ENCODE data around the gene GAB2.

GAB2 gene

GRCh38 chr11:78339483-78339882, 78.1 kb downstream of the GAB2 start:
- no peak for DNase-seq

GRCh38 chr11:78338702-78339101, 78.9 kb downstream of the GAB2 start:
- DNase-seq: no peak

GRCh38 chr11:78338138-78338537, 79.5 kb downstream of the GAB2 start:
- DNase-seq: peak; percentile 44

GRCh38 chr11:78337554-78337924, 80.1 kb downstream of the GAB2 start:
- DNase-seq: no peak

GRCh38 chr11:78336877-78337553, 80.6 kb downstream of the GAB2 start:
- DNase-seq: no peak

- no peak for DNase-seq
Measured at GRCh38 chr11:78334109-78334508, 83.5 kb downstream of the GAB2 start.

- DNase-seq: no peak
Measured at GRCh38 chr11:78332872-78333271, 84.7 kb downstream of the GAB2 start.

- DNase-seq: no peak
Measured at GRCh38 chr11:78332174-78332866, 85.3 kb downstream of the GAB2 start.

GRCh38 chr11:78331711-78332110, 85.9 kb downstream of the GAB2 start:
- no peak for DNase-seq

GRCh38 chr11:78330361-78330760, 87.3 kb downstream of the GAB2 start:
- no peak for DNase-seq

GRCh38 chr11:78327945-78328344, 89.7 kb downstream of the GAB2 start:
- DNase-seq: no peak

- DNase-seq: no peak
Measured at GRCh38 chr11:78325274-78325781, 92.3 kb downstream of the GAB2 start.

- DNase-seq: no peak
Measured at GRCh38 chr11:78323363-78323762, 94.3 kb downstream of the GAB2 start.

- DNase-seq: peak; percentile 31
Measured at GRCh38 chr11:78319453-78319955, 98.1 kb downstream of the GAB2 start.

GRCh38 chr11:78318321-78319114, 99.1 kb downstream of the GAB2 start:
- DNase-seq: no peak

- no peak for DNase-seq
Measured at GRCh38 chr11:78315724-78316123, 101.9 kb downstream of the GAB2 start.

- no peak for DNase-seq
Measured at GRCh38 chr11:78314762-78315161, 102.9 kb downstream of the GAB2 start.

- no peak for DNase-seq
Measured at GRCh38 chr11:78313898-78314297, 103.7 kb downstream of the GAB2 start.

GRCh38 chr11:78313181-78313795, 104.3 kb downstream of the GAB2 start:
- DNase-seq: peak; percentile 38

GRCh38 chr11:78312712-78313111, 104.9 kb downstream of the GAB2 start:
- no peak for DNase-seq

GRCh38 chr11:78311702-78312371, 105.8 kb downstream of the GAB2 start:
- DNase-seq: no peak

- no peak for DNase-seq
Measured at GRCh38 chr11:78310500-78310909, 107.1 kb downstream of the GAB2 start.

All from NCI-H2029 (cell line).